ENCODE results near the gene NUDT3.

The NUDT3 gene

GRCh38 chr6:34237722-34238584, 154.5 kb downstream of the NUDT3 start:
- DNase-seq, result peak; percentile 34

GRCh38 chr6:34237316-34237721, 155.2 kb downstream of the NUDT3 start:
- DNase-seq, result peak; percentile 50

- DNase-seq, result peak; percentile 85
Observed at GRCh38 chr6:34236443-34237315, 155.8 kb downstream of the NUDT3 start, which contains the start of gene HMGA1. TSS of gene HMGA1 (plus strand) at chr6:34236873. CDS start at chr6:34240781, 3,908 bp downstream.

- no peak for DNase-seq
Observed at GRCh38 chr6:34236131-34236442, 156.4 kb downstream of the NUDT3 start.

GRCh38 chr6:34235307-34236130, 156.9 kb downstream of the NUDT3 start:
- DNase-seq, result no peak

GRCh38 chr6:34234667-34235306, 157.7 kb downstream of the NUDT3 start:
- DNase-seq, result no peak

GRCh38 chr6:34233867-34234266, 158.6 kb downstream of the NUDT3 start:
- no peak for DNase-seq

GRCh38 chr6:34232901-34233300, 159.6 kb downstream of the NUDT3 start:
- peak; percentile 9 for DNase-seq

- DNase-seq, result no peak
Observed at GRCh38 chr6:34231566-34232336, 160.7 kb downstream of the NUDT3 start.

GRCh38 chr6:34230653-34231371, 161.7 kb downstream of the NUDT3 start:
- no peak for DNase-seq

- DNase-seq, result no peak
Observed at GRCh38 chr6:34229877-34230276, 162.6 kb downstream of the NUDT3 start.
